Measurements from ENCODE around the gene MCHR2.

Gene MCHR2

GRCh38 chr6:99960027-99960426 lies 34.0 kb downstream of the MCHR2 start:
- no peak for DNase-seq (ENCODE audit: low read depth)
- no peak for TF ChIP-seq CTCF (conservative IDR thresholded peaks at IDR 0.05; ENCODE audit: low read depth, low read length)
- H3K4me3 ChIP-seq (ENCODE audit: low read depth, low read length), result no peak overlapping the region

- no peak for TF ChIP-seq CTCF (conservative IDR thresholded peaks at IDR 0.05; ENCODE audit: low read depth, low read length)
- H3K4me3 ChIP-seq (ENCODE audit: low read depth, low read length), result no peak overlapping the region
- no peak for DNase-seq (ENCODE audit: low read depth)
Observed at GRCh38 chr6:99951016-99951805, 42.8 kb downstream of the MCHR2 start.

- no peak for TF ChIP-seq CTCF (conservative IDR thresholded peaks at IDR 0.05; ENCODE audit: low read depth, low read length)
- DNase-seq (ENCODE audit: low read depth), result no peak
- no peak overlapping the region for H3K4me3 ChIP-seq (ENCODE audit: low read depth, low read length)
Observed at GRCh38 chr6:99946005-99946404, 48.0 kb downstream of the MCHR2 start.

GRCh38 chr6:99943846-99944245 lies 50.2 kb downstream of the MCHR2 start:
- DNase-seq (ENCODE audit: low read depth), result no peak
- no peak overlapping the region for H3K4me3 ChIP-seq (ENCODE audit: low read depth, low read length)
- no peak for TF ChIP-seq CTCF (conservative IDR thresholded peaks at IDR 0.05; ENCODE audit: low read depth, low read length)

- no peak overlapping the region for H3K4me3 ChIP-seq (ENCODE audit: low read depth, low read length)
- no peak for TF ChIP-seq CTCF (conservative IDR thresholded peaks at IDR 0.05; ENCODE audit: low read depth, low read length)
- no peak for DNase-seq (ENCODE audit: low read depth)
Observed at GRCh38 chr6:99940582-99940981, 53.4 kb downstream of the MCHR2 start.

GRCh38 chr6:99933129-99933528 lies 60.9 kb downstream of the MCHR2 start:
- peak; percentile 75 for DNase-seq (ENCODE audit: low read depth)
- no peak for TF ChIP-seq CTCF (conservative IDR thresholded peaks at IDR 0.05; ENCODE audit: low read depth, low read length)
- H3K4me3 ChIP-seq (ENCODE audit: low read depth, low read length), result no peak overlapping the region

- no peak for TF ChIP-seq CTCF (conservative IDR thresholded peaks at IDR 0.05; ENCODE audit: low read depth, low read length)
- DNase-seq (ENCODE audit: low read depth), result no peak
- no peak overlapping the region for H3K4me3 ChIP-seq (ENCODE audit: low read depth, low read length)
Observed at GRCh38 chr6:99912657-99913056, 81.4 kb downstream of the MCHR2 start.
